Endothelial cell of umbilical vein (primary cell): ENCODE measurements around the gene L3MBTL4. TPM values are rescaled to one million over a fixed set of nuclear protein-coding genes. Genes with fewer than 3 reads are reported as not detected.

Experiments
- BruUV-seq: library from RNA; stranded (reverse); fragments of 400-500 nt; replicated peaks from 2 replicates; lab custom pipeline; 2021; lab: Mats Ljungman, UMichigan
- CTCF ChIA-PET: fragments of 300-600, 350-600 bp; sonication (Branson Sonifier 250); formaldehyde crosslinking; loops from one replicate; lab custom pipeline; 2021; ENCODE audit warnings: antibody characterized with exemption, inconsistent platforms; lab: Charles Lee
- POLR2A ChIA-PET: fragments of 300-600, 350-600 bp; sonication (Branson Sonifier 250); formaldehyde crosslinking; loops from one replicate; lab custom pipeline; 2021; ENCODE audit warnings: antibody characterized with exemption, inconsistent platforms; lab: Charles Lee
- DNase-seq: peaks from one replicate; pipeline ENCODE4 v3.0.0-alpha.2; 2011; ENCODE audit warnings: low read depth, low spot score
- FAIRE-seq: peaks from 2 replicates; lab custom pipeline; 2011; peaks lifted over from hg19 to GRCh38; lab: Jason Lieb, UNC
- H2AFZ ChIP-seq: 2 replicates; pipeline ENCODE4 v1.6.0; 2012; ENCODE audit warnings: low read depth, low read length, control low read depth, inconsistent platforms
- H3K27ac ChIP-seq: 2 replicates; pipeline ENCODE4 v1.5.1; 2011; ENCODE audit warnings: low read depth, mild to moderate bottlenecking, control low read depth, low read length, moderate library complexity; ENCODE audit not compliant: insufficient read depth
- H3K27me3 ChIP-seq, 2 experiments: 2 replicates each; pipeline versions ENCODE4 v1.6.0 to v1.6.1; 2011; ENCODE audit warnings: low read length in 2 of 2, mixed read lengths in 1 of 2; ENCODE audit not compliant: control insufficient read depth in 2 of 2, insufficient read depth in 2 of 2
- H3K36me3 ChIP-seq, 2 experiments: 2 replicates in 1 of 2; 3 replicates in 1 of 2; pipeline ENCODE4 v1.5.1; 2011; ENCODE audit warnings: low read length in 2 of 2, mild to moderate bottlenecking in 1 of 2, moderate library complexity in 1 of 2; ENCODE audit not compliant: control insufficient read depth in 2 of 2, insufficient read depth in 2 of 2; ENCODE audit errors: extremely low read depth in 1 of 2
- H3K4me1 ChIP-seq: 3 replicates; pipeline ENCODE4 v1.5.1; 2011; ENCODE audit warnings: mild to moderate bottlenecking, low read length; ENCODE audit not compliant: control insufficient read depth, insufficient read depth; ENCODE audit errors: extremely low read depth
- H3K4me2 ChIP-seq: 2 replicates; pipeline ENCODE4 v1.6.1; 2011; ENCODE audit warnings: low read length, control low read depth, mixed read lengths; ENCODE audit not compliant: insufficient read depth
- H3K4me3 ChIP-seq, 3 experiments: fragments of 200-600 bp in 1 of 3; sonication (generic), shearing (Covaris generic) in 1 of 3; replicated peaks in 1 of 3; 2 replicates each; pipeline ENCODE4 v1.5.1; 2011 to 2016; ENCODE audit warnings: control low read depth in 3 of 3, low read length in 3 of 3, mild to moderate bottlenecking in 2 of 3, inconsistent platforms in 1 of 3, low read depth in 1 of 3, moderate library complexity in 1 of 3; ENCODE audit not compliant: insufficient read depth in 1 of 3
- H3K79me2 ChIP-seq: 2 replicates; pipeline ENCODE4 v1.6.0; 2012; ENCODE audit warnings: low read length, inconsistent platforms; ENCODE audit not compliant: control insufficient read depth, insufficient read depth
- H3K9ac ChIP-seq: replicated peaks from 2 replicates; pipeline ENCODE3; 2011; ENCODE audit warnings: low read length, control low read depth; ENCODE audit not compliant: insufficient read depth; ENCODE audit errors: extremely low read depth
- H3K9me1 ChIP-seq: replicated peaks from 3 replicates; pipeline ENCODE4 v1.6.0; 2011; ENCODE audit warnings: mild to moderate bottlenecking, low read length; ENCODE audit not compliant: control insufficient read depth, insufficient read depth; ENCODE audit errors: extremely low read depth
- H3K9me3 ChIP-seq: replicated peaks from 2 replicates; pipeline ENCODE4 v1.5.1; 2012; ENCODE audit warnings: low read length, inconsistent platforms; ENCODE audit not compliant: control insufficient read depth, insufficient read depth
- H4K20me1 ChIP-seq: replicated peaks from 2 replicates; pipeline ENCODE3; 2011; ENCODE audit warnings: mild to moderate bottlenecking, low read length; ENCODE audit not compliant: control insufficient read depth, insufficient read depth; ENCODE audit errors: extremely low read depth
- EZH2 ChIP-seq: IDR thresholded peaks from 2 replicates; pipeline ENCODE4 v1.6.1; 2012; ENCODE audit warnings: borderline replicate concordance, low read depth, mild to moderate bottlenecking, moderate library complexity, low read length, inconsistent platforms; ENCODE audit not compliant: severe bottlenecking
- GATA2 ChIP-seq: IDR thresholded peaks from 2 replicates; pipeline ENCODE4 v1.7.0; 2011; ENCODE audit warnings: low read depth, mild to moderate bottlenecking, moderate library complexity, mixed read lengths, low read length; ENCODE audit not compliant: insufficient read length, insufficient read depth
- JUN ChIP-seq: IDR thresholded peaks from 2 replicates; pipeline ENCODE4 v1.6.1; 2011; ENCODE audit warnings: borderline replicate concordance, low read depth; ENCODE audit not compliant: insufficient read length, insufficient read depth
- dilution Hi-C: fragments of 300-500 bp; cut with MboI; formaldehyde crosslinking; loops from one replicate; pipeline ENCODE4 v1.15.0; 2019; ENCODE audit warnings: low sequenced_read_pairs; ENCODE audit not compliant: extremely low pct_ligation_motif_present
- intact Hi-C: fragments of 100-400 bp; cut with micrococcal nuclease; formaldehyde crosslinking; loops from one replicate; pipeline ENCODE4 v1.10.0; 2022
- polyA plus RNA-seq, 4 experiments: library from polyadenylated mRNA; depleted of rRNA in 3 of 4; stranded (reverse) in 3 of 4; unstranded in 1 of 4; fragments of >200 nt; gene quantifications; 2 replicates each; pipeline versions ENCODE4 v1.2.1 to v1.2.3, GENCODE V29; 2011 to 2012; ENCODE audit warnings: missing spikeins in 1 of 4
- total RNA-seq: library from RNA; stranded (reverse); gene quantifications from 2 replicates; pipeline ENCODE4 v1.2.3, GENCODE V29; 2021
- TF ChIP-seq, protein P1 (sequence below): IDR thresholded peaks from 2 replicates; pipeline ENCODE4 v1.6.1; 2011; ENCODE audit not compliant: insufficient read depth, insufficient read length
- TF ChIP-seq, protein P2 (sequence below), 2 donors: IDR thresholded peaks; 1 replicate in 1 of 2; 2 replicates in 1 of 2; pipeline ENCODE4 v1.5.1; 2011; ENCODE audit warnings: low read length in 2 of 2, mild to moderate bottlenecking in 2 of 2, moderate library complexity in 2 of 2, control low read depth in 1 of 2, inconsistent platforms in 1 of 2, low read depth in 1 of 2; ENCODE audit not compliant: insufficient read depth in 1 of 2; ENCODE audit errors: extremely low read depth in 1 of 2

L3MBTL4 gene
- total and polyA plus RNA-seq, 2 donors (not counting 3 experiments of a cell fraction or from before 2014, with no cell fraction given), result 0.80 TPM; not detected in 1

- TF ChIP-seq JUN, result no peak
- TF ChIP-seq EZH2, result no peak
- TF ChIP-seq, protein P1, sequence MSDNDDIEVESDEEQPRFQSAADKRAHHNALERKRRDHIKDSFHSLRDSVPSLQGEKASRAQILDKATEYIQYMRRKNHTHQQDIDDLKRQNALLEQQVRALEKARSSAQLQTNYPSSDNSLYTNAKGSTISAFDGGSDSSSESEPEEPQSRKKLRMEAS, result no peak
- H2AFZ ChIP-seq, result no peak overlapping the region
- no peak overlapping the region for H3K27ac ChIP-seq
- H3K9ac ChIP-seq, result no peak overlapping the region
- no peak overlapping the region for H3K4me2 ChIP-seq
- no TSS peak for BruUV-seq
- intact Hi-C loops (no loop called here), dilution Hi-C loops (no loop called here)
- H3K27me3 ChIP-seq, result no peaks in the 10 kb centered on the region
- H3K4me1 ChIP-seq, result no peaks in the 10 kb centered on the region
- H3K9me3 ChIP-seq, result no peaks in the 10 kb centered on the region
- no peaks in the 10 kb centered on the region for H4K20me1 ChIP-seq
- H3K9me1 ChIP-seq, result no peaks in the 10 kb centered on the region
- no peak for DNase-seq
- no peaks in the 10 kb centered on the region for H3K36me3 ChIP-seq
- no peaks in the 10 kb centered on the region for H3K79me2 ChIP-seq
- no peak for FAIRE-seq
- ChIA-PET POLR2A (no interaction called here), CTCF (no interaction called here)
- no peak overlapping the region for H3K4me3 ChIP-seq
Observed at GRCh38 chr18:6174983-6175745, 239.5 kb downstream of the L3MBTL4 start.

- no peak overlapping the region for H3K4me2 ChIP-seq
- no peak overlapping the region for H3K9ac ChIP-seq
- no peaks in the 10 kb centered on the region for H3K9me1 ChIP-seq
- FAIRE-seq (no peak), DNase-seq (no peak)
- no TSS peak for BruUV-seq
- TF ChIP-seq, protein P2, sequence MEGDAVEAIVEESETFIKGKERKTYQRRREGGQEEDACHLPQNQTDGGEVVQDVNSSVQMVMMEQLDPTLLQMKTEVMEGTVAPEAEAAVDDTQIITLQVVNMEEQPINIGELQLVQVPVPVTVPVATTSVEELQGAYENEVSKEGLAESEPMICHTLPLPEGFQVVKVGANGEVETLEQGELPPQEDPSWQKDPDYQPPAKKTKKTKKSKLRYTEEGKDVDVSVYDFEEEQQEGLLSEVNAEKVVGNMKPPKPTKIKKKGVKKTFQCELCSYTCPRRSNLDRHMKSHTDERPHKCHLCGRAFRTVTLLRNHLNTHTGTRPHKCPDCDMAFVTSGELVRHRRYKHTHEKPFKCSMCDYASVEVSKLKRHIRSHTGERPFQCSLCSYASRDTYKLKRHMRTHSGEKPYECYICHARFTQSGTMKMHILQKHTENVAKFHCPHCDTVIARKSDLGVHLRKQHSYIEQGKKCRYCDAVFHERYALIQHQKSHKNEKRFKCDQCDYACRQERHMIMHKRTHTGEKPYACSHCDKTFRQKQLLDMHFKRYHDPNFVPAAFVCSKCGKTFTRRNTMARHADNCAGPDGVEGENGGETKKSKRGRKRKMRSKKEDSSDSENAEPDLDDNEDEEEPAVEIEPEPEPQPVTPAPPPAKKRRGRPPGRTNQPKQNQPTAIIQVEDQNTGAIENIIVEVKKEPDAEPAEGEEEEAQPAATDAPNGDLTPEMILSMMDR (IDR thresholded peaks at IDR 0.05; ENCODE audit: extremely low read depth in 1 of 2, insufficient read depth in 1 of 2, low read depth in 1 of 2, low read length in 2 of 2), result no peak
- no peak for TF ChIP-seq GATA2
- no peaks in the 10 kb centered on the region for H4K20me1 ChIP-seq
- intact Hi-C loops, result no loop called here
- dilution Hi-C loops, result no loop called here
- no peaks in the 10 kb centered on the region for H3K79me2 ChIP-seq
- no peak overlapping the region for H3K27ac ChIP-seq
- no peaks in the 10 kb centered on the region for H3K9me3 ChIP-seq
- no peaks in the 10 kb centered on the region for H3K27me3 ChIP-seq
- no peaks in the 10 kb centered on the region for H3K4me1 ChIP-seq
- ChIA-PET CTCF (no interaction called here), POLR2A (no interaction called here)
- H3K36me3 ChIP-seq, result no peaks in the 10 kb centered on the region
- H3K4me3 ChIP-seq, result no peak overlapping the region
- H2AFZ ChIP-seq, result no peak overlapping the region
Observed at GRCh38 chr18:6170604-6171003, 244.1 kb downstream of the L3MBTL4 start.
